ENCODE results near the gene CRYL1. TPM values are rescaled to one million over a fixed set of nuclear protein-coding genes. Genes with fewer than 3 reads are reported as not detected.

CRYL1 gene
- total and polyA plus RNA-seq, 9 of the 15 experiments (the other 6 are each of a cell fraction or from before 2014, with no cell fraction given) = 1.0 to 6.9 (median 2.4) TPM

DNA sequence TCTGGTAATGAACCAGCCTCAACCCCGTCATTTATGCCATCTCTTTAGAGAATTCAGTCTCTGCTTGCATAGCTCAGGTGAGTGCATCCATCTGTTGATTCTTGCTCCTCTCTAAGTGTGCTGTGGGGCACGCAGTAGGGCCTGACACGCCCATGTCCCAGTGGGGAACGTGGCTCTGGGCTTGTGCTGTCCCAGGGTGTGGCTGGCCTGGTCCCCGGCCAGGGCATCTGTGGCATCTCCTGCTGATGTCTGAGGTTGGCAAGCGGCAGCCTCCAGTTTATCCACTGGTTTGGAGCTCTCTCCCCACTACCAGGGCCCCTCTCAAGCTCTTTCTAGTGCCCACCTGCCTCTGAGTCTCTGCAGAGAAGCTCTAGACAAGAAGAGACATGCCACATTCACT is 146.9 kb downstream of the CRYL1 start:
- H3K27me3 ChIP-seq (ENCODE audit: control insufficient read depth in 2 of 2, insufficient read depth in 2 of 2, low read length in 2 of 2) = 0 out of 5 replicates have a peak, but pooled peaks cover 0 to 2% of the 10 kb centered on the region in 2 experiments
- no peaks in the 10 kb centered on the region for H3K4me1 ChIP-seq (replicated peaks in 1 of 2; ENCODE audit: control insufficient read depth in 2 of 2, insufficient read depth in 2 of 2, low read length in 2 of 2)
- ATAC-seq (no peak), DNase-seq (ENCODE audit: extremely low read depth in 1 of 4, low spot score in 3 of 4) (no peak), FAIRE-seq (no peak)
- in situ Hi-C loops (cut with MboI) = no loop called here
- no peak overlapping the region for H3K9ac ChIP-seq (ENCODE audit: insufficient read depth in 1 of 2, low read depth in 2 of 2, low read length in 2 of 2)
- no peak for TF ChIP-seq SMARCA4 (IDR thresholded peaks at IDR 0.05)
- TF ChIP-seq FOS (IDR thresholded peaks at IDR 0.05; ENCODE audit: extremely low read depth, insufficient read length) = no peak
- TF ChIP-seq TAL1 (IDR thresholded peaks at IDR 0.05) = no peak
- no peak for TF ChIP-seq XRCC4 (IDR thresholded peaks at IDR 0.05; ENCODE audit: extremely low read depth, insufficient read depth, insufficient read length)
- TF ChIP-seq, protein P1, sequence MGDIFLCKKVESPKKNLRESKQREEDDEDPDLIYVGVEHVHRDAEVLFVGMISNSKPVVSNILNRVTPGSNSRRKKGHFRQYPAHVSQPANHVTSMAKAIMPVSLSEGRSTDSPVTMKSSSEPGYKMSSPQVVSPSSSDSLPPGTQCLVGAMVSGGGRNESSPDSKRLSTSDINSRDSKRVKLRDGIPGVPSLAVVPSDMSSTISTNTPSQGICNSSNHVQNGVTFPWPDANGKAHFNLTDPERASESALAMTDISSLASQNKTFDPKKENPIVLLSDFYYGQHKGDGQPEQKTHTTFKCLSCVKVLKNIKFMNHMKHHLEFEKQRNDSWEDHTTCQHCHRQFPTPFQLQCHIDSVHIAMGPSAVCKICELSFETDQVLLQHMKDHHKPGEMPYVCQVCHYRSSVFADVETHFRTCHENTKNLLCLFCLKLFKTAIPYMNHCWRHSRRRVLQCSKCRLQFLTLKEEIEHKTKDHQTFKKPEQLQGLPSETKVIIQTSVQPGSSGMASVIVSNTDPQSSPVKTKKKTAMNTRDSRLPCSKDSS (IDR thresholded peaks at IDR 0.05; ENCODE audit: low read depth, partially characterized antibody) = no peak
- no peak for TF ChIP-seq ZNF212 (CRISPR knock-in tag; IDR thresholded peaks at IDR 0.05)
- TF ChIP-seq CREBBP (IDR thresholded peaks at IDR 0.05; ENCODE audit: low read depth, low read length) = no peak
- TF ChIP-seq POLR2G (IDR thresholded peaks at IDR 0.05; ENCODE audit: low read depth, low read length) = no peak
- TF ChIP-seq, protein P2, sequence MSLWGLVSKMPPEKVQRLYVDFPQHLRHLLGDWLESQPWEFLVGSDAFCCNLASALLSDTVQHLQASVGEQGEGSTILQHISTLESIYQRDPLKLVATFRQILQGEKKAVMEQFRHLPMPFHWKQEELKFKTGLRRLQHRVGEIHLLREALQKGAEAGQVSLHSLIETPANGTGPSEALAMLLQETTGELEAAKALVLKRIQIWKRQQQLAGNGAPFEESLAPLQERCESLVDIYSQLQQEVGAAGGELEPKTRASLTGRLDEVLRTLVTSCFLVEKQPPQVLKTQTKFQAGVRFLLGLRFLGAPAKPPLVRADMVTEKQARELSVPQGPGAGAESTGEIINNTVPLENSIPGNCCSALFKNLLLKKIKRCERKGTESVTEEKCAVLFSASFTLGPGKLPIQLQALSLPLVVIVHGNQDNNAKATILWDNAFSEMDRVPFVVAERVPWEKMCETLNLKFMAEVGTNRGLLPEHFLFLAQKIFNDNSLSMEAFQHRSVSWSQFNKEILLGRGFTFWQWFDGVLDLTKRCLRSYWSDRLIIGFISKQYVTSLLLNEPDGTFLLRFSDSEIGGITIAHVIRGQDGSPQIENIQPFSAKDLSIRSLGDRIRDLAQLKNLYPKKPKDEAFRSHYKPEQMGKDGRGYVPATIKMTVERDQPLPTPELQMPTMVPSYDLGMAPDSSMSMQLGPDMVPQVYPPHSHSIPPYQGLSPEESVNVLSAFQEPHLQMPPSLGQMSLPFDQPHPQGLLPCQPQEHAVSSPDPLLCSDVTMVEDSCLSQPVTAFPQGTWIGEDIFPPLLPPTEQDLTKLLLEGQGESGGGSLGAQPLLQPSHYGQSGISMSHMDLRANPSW (CRISPR knock-in tag; IDR thresholded peaks at IDR 0.05) = no peak
- TF ChIP-seq, protein P3, sequence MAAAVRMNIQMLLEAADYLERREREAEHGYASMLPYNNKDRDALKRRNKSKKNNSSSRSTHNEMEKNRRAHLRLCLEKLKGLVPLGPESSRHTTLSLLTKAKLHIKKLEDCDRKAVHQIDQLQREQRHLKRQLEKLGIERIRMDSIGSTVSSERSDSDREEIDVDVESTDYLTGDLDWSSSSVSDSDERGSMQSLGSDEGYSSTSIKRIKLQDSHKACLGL (CRISPR knock-in tag; IDR thresholded peaks at IDR 0.05; ENCODE audit: borderline replicate concordance, poor library complexity, severe bottlenecking) = no peak
- no peak for TF ChIP-seq ZNF830 (CRISPR knock-in tag; IDR thresholded peaks at IDR 0.05)
- TF ChIP-seq, protein P4, sequence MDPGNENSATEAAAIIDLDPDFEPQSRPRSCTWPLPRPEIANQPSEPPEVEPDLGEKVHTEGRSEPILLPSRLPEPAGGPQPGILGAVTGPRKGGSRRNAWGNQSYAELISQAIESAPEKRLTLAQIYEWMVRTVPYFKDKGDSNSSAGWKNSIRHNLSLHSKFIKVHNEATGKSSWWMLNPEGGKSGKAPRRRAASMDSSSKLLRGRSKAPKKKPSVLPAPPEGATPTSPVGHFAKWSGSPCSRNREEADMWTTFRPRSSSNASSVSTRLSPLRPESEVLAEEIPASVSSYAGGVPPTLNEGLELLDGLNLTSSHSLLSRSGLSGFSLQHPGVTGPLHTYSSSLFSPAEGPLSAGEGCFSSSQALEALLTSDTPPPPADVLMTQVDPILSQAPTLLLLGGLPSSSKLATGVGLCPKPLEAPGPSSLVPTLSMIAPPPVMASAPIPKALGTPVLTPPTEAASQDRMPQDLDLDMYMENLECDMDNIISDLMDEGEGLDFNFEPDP (CRISPR knock-in tag; IDR thresholded peaks at IDR 0.05) = no peak
- no peak for TF ChIP-seq NFYB (IDR thresholded peaks at IDR 0.05; ENCODE audit: extremely low read depth, insufficient read length)
- no peak for TF ChIP-seq RUNX1 (IDR thresholded peaks at IDR 0.05; ENCODE audit: low read depth)
- BruUV-seq (replicated peaks) = no TSS peak
- no peaks in the 10 kb centered on the region for H3K36me3 ChIP-seq (ENCODE audit: control insufficient read depth, insufficient read depth, low read length)
- WGBS (ENCODE audit: insufficient coverage, low coverage, missing lambda C conversion rate) = 0% methylated on average over 4 of the region's 6 CpGs
- ChIA-PET CTCF (ENCODE audit: low intra/inter-chr PET ratio) (no interaction called here), POLR2A (no interaction called here)
- no peak overlapping the region for H3K27ac ChIP-seq (ENCODE audit: extremely low read depth, low read depth, low read length)
- intact Hi-C loops (cut with micrococcal nuclease) = no loop called here
- 0 out of 2 replicates have a peak, but pooled peaks cover 2% of the 10 kb centered on the region for H4K20me1 ChIP-seq (replicated peaks; ENCODE audit: control insufficient read depth, insufficient read depth, low read length)
- no peak overlapping the region for H3K4me2 ChIP-seq (ENCODE audit: insufficient read depth, low read length)
- H3K4me3 ChIP-seq = no peak overlapping the region
- H3K79me2 ChIP-seq (ENCODE audit: control insufficient read depth, insufficient read depth, low read length) = no peaks in the 10 kb centered on the region
- no peaks in the 10 kb centered on the region for H3K9me1 ChIP-seq (ENCODE audit: control insufficient read depth, insufficient read depth, low read length)
- no peak overlapping the region for H2AFZ ChIP-seq (ENCODE audit: low read depth, low read length)
- H3K9me3 ChIP-seq (replicated peaks; ENCODE audit: control insufficient read depth, insufficient read depth, low read depth, low read length) = no peaks in the 10 kb centered on the region

Measured in K562 (cell line).